ENCODE data around the gene GRM7.

GRM7 gene

GRCh38 chr3:7307410-7307809 lies 446.5 kb downstream of the GRM7 start:
- DNase-seq (ENCODE audit: low spot score): no peak

DNA sequence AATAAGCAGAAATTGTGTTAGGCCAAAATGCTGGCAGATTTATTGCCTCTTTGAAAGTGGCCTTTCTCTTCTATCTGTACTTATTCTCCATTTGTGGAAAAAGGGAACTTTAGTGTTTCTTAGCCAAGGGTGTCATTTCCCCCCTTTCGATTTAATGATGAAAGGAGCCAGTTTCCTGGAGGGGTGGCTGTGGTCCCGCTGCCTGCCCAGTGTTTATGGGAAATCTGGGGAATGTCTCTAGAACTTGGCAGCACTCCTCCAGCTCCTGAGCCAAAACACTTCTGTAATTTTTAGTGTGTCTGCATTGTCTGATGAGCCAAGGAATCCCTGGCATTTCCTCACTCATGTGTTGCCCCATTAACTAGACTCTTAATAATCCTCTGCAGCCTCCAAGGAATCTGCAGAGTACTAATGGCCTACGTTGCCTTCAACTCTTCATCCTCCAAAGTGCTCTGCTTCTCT lies 448.8 kb downstream of the GRM7 start:
- DNase-seq (ENCODE audit: low spot score): no peak

DNA sequence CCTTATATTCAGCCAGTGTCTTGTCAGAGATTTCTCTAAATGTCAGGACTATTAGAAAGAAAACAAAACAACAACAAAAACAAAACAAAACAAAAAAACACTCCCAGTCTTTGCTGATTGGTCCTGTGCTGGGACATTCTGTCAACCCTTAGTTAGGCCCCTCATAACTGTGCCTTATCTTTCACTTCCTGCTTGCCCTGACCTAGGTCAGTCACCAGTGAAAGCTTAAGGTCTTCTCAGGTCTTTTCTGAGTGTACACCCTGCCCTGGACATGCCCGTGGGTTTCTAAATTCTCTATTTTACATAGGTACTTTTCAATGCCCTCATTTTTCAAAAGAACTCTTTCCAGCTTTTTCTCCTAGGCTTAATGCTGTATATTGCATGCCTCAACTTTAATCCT lies 454.1 kb downstream of the GRM7 start:
- DNase-seq (ENCODE audit: low spot score): no peak

GRCh38 chr3:7322957-7323669 lies 462.2 kb downstream of the GRM7 start:
- no peak for DNase-seq (ENCODE audit: low spot score)

DNA sequence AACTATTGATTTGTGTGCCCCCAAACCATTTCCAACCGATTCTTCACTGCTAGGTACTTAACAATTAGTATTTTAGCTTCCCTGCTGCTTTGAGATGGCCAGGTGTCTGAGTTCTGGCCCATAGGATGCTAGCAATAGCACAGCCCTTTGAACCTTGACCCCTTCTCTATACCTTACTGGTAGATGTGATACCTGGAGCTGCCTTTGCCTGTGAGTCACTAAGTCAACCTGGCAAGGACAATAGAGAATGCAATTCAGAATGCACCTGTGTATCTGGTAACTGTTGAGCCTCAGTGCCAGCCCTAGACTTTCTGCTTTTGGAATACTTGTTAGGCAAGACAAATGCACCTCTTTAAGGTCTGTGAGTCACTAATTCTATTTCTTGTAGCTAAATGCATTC lies 467.4 kb downstream of the GRM7 start:
- DNase-seq (ENCODE audit: low spot score): no peak

DNA sequence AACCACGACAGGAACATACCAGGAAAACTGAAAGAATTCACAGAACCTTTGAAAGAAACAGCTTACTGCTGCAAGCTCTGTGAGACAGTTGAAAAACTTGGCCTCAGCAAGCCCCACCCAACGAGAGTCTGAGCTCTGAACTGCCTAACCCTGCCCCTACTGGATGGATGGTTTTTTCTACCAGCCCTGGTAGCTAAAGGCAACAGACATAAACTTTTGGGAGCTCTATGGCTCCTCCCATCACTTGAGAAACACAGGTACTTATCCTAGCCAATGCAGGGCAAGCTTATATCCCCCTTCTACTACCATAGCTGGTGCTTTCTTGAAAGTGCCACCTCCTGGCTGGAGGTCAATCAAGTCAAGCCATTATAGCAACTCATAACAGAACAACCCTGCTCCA lies 471.8 kb downstream of the GRM7 start:
- no peak for DNase-seq (ENCODE audit: low spot score)

DNA sequence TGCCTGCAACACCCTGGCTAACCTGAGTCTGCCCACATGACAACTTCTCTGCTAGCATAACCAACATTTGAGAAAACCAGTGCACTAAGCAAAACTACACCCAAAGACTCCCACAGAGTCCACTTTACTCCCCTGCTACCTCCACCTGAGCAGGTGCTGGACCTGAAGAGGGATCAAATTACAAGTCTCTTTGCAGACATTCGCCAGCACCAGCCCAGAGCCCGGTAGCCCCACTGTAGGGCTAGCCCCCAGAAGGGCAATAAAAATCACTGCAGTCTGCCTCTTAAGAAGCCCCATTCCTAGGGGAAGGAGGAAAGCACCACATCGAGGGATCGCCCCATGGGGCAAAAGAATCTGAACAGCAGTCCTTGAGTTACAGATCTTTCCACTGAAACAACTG lies 472.2 kb downstream of the GRM7 start:
- no peak for DNase-seq (ENCODE audit: low spot score)

DNA sequence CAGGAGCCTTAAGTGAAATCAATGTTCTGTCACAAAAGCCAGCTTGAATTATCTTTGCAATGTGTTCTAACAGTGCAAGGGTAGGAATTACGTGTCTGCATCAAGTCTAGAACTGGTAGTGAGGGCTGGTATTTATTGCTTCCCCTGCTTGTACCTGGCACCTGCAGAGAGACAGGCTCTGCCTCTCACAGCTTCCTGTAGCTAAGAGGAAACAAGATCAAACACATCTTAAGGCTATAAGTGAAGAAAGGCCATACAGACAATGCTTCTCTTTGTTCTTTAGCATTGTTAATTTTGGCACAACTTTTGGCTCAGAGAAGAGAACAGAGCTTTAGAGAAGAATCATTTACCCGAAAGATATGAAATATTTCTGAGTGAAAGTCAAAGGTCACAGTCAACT lies 479.9 kb downstream of the GRM7 start:
- no peak for DNase-seq (ENCODE audit: low spot score)

DNA sequence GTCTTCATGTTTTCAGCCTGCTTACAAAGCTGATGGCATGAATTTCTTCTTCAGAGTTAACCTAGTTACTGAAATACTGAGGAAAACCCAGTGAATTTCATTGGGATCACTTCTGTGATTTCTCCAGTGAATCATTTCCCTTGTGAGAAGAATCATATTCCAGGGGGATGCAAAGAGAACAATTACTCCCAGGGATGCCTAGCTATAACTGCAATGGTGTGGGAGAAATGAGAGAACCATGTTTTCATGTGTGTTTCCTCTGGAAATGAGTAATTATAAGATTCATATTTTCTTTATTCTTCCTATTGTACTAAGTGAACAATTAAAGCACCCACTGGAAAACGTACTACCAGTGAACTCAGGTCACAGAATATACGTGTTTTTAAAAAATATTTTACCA lies 485.4 kb downstream of the GRM7 start:
- DNase-seq (ENCODE audit: low spot score): no peak

DNA sequence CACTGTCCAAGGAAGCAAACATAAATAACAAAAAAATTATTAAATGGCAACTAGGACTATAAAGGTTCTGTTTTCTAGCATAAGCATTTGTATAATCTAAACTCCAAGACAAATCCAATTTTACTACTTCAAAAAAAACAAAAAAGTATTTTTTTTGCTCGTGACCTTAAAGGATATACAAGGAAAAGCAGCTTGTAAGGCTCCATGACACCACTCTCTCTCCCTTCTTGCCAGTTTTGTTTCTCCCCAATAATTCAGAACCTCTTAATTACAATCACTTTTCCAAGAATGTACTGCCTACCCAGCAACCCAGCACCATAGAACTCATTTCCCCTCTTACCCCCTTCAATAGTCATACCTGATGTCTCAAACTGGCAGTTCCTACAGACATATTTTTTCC lies 496.2 kb downstream of the GRM7 start:
- no peak for DNase-seq (ENCODE audit: low spot score)

GRCh38 chr3:7367968-7368367 lies 507.1 kb downstream of the GRM7 start:
- no peak for DNase-seq (ENCODE audit: low spot score)

DNA sequence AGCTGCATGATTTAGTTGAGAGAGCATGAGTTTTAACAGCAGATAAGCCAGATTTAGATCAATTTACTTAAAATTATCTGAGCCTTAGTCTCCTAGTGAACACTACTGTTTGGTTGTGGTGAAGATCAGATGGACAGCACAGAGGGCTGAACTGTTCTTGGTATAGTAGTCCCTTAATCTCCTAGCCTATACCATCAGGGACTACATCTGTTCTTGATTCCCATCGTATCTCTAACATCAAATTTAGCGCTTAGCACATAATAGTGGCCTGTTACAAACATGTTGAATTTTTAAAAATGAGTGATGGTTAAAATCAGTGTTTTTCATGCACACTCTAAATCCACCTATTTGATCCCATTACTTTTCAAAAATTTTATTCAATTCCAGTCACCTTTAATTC lies 507.7 kb downstream of the GRM7 start:
- no peak for DNase-seq (ENCODE audit: low spot score)

- no peak for DNase-seq (ENCODE audit: low spot score)
Measured at GRCh38 chr3:7371693-7372572, 511.0 kb downstream of the GRM7 start.

DNA sequence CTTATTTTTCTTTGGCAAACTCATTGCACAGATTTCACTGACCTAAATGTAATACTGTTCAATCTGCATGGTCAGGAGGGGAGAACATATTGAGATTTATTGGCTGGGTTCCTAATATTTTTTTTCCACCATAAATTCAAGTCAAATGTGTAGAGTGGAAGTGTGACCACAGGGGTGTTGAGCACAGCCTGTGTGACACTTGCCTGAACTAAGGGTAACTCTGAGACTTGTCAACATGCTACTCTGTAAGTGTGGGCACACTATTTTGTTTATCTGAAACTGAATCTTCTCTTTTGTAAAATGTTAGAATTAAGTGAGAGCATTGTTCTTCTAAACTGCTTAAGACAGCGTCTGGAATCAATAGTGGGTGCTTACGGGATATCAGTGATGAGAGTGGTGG lies 516.2 kb downstream of the GRM7 start:
- DNase-seq (ENCODE audit: low spot score): no peak

DNA sequence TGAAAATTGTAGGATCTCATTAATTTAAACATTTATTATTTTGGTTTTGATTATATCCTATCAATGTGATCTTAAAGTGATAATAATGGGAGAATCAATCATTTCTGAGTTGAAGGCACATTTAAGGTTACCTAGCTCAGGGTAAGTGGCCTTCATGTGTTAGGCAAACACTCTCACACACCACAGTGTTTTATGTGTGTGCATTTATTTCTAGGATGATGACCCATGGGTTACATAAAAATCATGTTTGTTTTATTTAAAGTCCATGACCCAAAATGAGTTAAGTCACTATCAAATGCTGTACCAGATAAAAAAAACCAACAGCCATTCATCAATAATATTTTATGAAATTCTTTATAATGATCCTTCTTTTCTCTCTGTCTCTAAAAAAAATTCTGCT lies 520.8 kb downstream of the GRM7 start:
- no peak for DNase-seq (ENCODE audit: low spot score)

- no peak for DNase-seq (ENCODE audit: low spot score)
Measured at GRCh38 chr3:7382293-7383010, 521.5 kb downstream of the GRM7 start.

GRCh38 chr3:7385635-7386034 lies 524.7 kb downstream of the GRM7 start:
- DNase-seq (ENCODE audit: low spot score): no peak

DNA sequence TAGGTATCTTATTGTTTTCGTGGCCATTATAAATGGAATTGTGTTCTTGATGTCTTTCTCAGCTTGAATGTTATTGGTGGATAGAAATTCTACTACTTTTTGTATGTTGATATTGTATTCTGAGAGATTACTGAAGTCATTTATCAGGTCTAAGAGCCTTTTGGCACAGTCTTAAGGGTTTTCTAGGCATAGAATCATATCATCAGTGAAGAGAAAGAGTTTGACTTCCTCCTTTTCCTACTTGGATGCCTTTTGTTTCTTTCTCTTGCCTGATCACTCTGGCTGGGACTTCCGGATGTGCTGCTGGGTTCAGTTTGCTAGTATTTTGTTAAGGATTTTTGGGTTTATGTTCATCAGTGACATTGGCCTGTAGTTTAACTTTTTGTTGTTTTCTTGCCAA lies 527.1 kb downstream of the GRM7 start:
- DNase-seq (ENCODE audit: low spot score): no peak

DNA sequence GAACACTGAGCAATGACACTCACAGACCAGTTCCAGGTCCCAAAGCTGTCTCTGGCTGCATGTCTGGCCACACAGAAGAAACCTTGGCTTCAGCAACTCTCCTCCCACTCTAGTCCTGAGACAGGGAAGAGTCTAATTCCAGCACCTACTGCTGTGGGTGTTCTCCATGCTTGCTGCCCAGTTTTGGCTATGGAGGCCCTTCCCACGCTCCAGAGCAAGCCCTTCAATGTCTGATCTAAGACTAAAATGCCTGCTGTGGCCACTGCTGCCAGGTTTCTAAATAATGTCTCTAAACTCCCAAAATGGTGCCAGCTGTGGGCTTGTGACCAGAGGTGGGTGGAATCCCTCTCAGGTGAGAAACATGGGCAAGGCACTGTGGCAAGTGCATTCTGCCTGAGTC lies 531.3 kb downstream of the GRM7 start:
- DNase-seq (ENCODE audit: low spot score): no peak

- no peak for DNase-seq (ENCODE audit: low spot score)
Measured at GRCh38 chr3:7393944-7394605, 533.2 kb downstream of the GRM7 start.

- DNase-seq (ENCODE audit: low spot score): no peak
Measured at GRCh38 chr3:7396534-7396933, 535.6 kb downstream of the GRM7 start.

DNA sequence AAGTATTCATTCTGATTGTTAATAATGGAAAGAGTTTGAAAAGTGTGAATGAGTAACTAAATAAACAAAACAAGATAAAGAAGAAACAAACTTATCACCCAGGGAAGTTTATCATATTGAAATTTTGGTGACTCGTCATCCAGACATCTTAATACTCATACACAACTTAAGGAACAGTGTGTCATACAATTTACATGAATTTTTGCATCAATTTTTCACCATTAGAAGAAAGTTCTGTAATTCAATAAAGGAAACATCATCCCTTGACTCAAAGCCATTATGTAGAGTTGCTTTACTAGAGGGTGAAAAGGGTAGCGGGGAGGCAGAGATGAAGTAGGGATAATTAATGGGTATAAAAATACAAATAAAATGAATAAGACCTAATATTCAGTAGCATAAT lies 536.2 kb downstream of the GRM7 start:
- no peak for DNase-seq (ENCODE audit: low spot score)

Data from RKO (cell line).